Transverse colon (tissue), 4 donors: ENCODE measurements around the gene ZBTB8B. TPM values are rescaled to one million over a fixed set of nuclear protein-coding genes. Genes with fewer than 3 reads are reported as not detected.
"Not testable (repeated sequence)": the region's sequence is repeated elsewhere in the genome, so short reads cannot be mapped to it uniquely, and the experiment has no call there.

ENCODE experiments used
- DNase-seq: peaks from one replicate; pipeline ENCODE4 v3.0.0-alpha.2; 2019
- H3K27ac ChIP-seq, 4 donors: fragments of 200-600 bp; sonication (generic); 2 replicates each; pipeline ENCODE4 v1.5.1; 2016 to 2018; ENCODE audit warnings: inconsistent platforms in 4 of 4
- H3K27me3 ChIP-seq: fragments of 200-600 bp; sonication (generic); 2 replicates; pipeline ENCODE4 v1.5.1; 2017; ENCODE audit warnings: inconsistent platforms
- H3K36me3 ChIP-seq, 4 donors: fragments of 200-600 bp; sonication (generic); 2 replicates each; pipeline ENCODE4 v1.5.1; 2017 to 2019; ENCODE audit warnings: inconsistent platforms in 4 of 4
- H3K4me1 ChIP-seq, 4 donors: fragments of 200-600 bp; sonication (generic); 2 replicates each; pipeline ENCODE4 v1.5.1; 2017 to 2020; ENCODE audit warnings: inconsistent platforms in 4 of 4
- H3K4me3 ChIP-seq, 4 donors: fragments of 200-600 bp; sonication (generic); 1 replicate in 1 of 4; 2 replicates in 3 of 4; pipeline versions ENCODE4 v1.5.1 to v1.6.1; 2017 to 2019; ENCODE audit warnings: inconsistent platforms in 4 of 4
- H3K9me3 ChIP-seq, 2 donors: fragments of 200-600 bp; sonication (generic); 2 replicates each; pipeline ENCODE4 v1.5.1; 2017 to 2019; ENCODE audit warnings: inconsistent platforms in 2 of 2
- CTCF ChIP-seq, 5 experiments: fragments of 200-600 bp in 3 of 5; fragments of 450-650 bp in 2 of 5; sonication (generic) in 3 of 5; IDR thresholded peaks; 1 replicate in 2 of 5; 2 replicates in 3 of 5; pipeline ENCODE4 v1.5.1; 2016 to 2017; ENCODE audit warnings: antibody characterized with exemption in 5 of 5, inconsistent platforms in 3 of 5, mild to moderate bottlenecking in 2 of 5, moderate library complexity in 1 of 5
- EP300 ChIP-seq: sonication (generic); formaldehyde crosslinking; IDR thresholded peaks from one replicate; pipeline ENCODE4 v1.6.1; 2017; ENCODE audit warnings: antibody characterized with exemption, low read depth
- POLR2A ChIP-seq: fragments of 450-650 bp; IDR thresholded peaks from one replicate; pipeline ENCODE4 v1.6.1; 2016; ENCODE audit warnings: antibody characterized with exemption, mild to moderate bottlenecking, moderate library complexity
- POLR2AphosphoS5 ChIP-seq, 3 donors: sonication (generic); formaldehyde crosslinking; IDR thresholded peaks; one replicate each; pipeline ENCODE4 v1.6.1; 2016; ENCODE audit warnings: antibody characterized with exemption in 3 of 3
- WGBS, 2 donors: methylation state at CpG; one replicate each; pipeline ENCODE4 v1.1.5; 2018; ENCODE audit warnings: low coverage in 1 of 2; 5-methylcytosine and 5-hydroxymethylcytosine counted together
- in situ Hi-C, 4 donors: fragments of 200-750 bp; cut with MboI; loops; one replicate each; pipeline versions ENCODE4 v1.15.0 to v1.15.1; 2017; ENCODE audit warnings: low sequenced_read_pairs in 3 of 4, low pct_ligation_motif_present in 1 of 4, low pct_unique_long_range_greater_than_20kb in 1 of 4
- intact Hi-C: fragments of 100-400 bp; cut with DNase I; formaldehyde crosslinking; loops from one replicate; pipeline ENCODE4 v1.15.1; 2023; ENCODE audit warnings: low total_unique reads
- total RNA-seq, 4 donors: library from RNA; depleted of rRNA; stranded (reverse); fragments of >200 nt; gene quantifications; one replicate each; pipeline ENCODE4 v1.1.0, GENCODE V29; 2016

ZBTB8B gene
- total RNA-seq, 4 donors from 2014 or later = under 0.01 TPM; not detected in 3

- no peaks in the 10 kb centered on the region for H3K27me3 ChIP-seq
- H3K36me3 ChIP-seq = no peaks in the 10 kb centered on the region
- WGBS, 2 donors = 62 to 79% methylated on average over 2 of the region's 2 CpGs
- H3K4me3 ChIP-seq = no peak overlapping the region
- no peaks in the 10 kb centered on the region for H3K4me1 ChIP-seq
- H3K27ac ChIP-seq = no peak overlapping the region
- intact Hi-C loops = no loop called here
- in situ Hi-C loops = no loop called here
- no peaks in the 10 kb centered on the region for H3K9me3 ChIP-seq
- TF ChIP-seq EP300 = no peak
- no peak for TF ChIP-seq CTCF (IDR thresholded peaks at IDR 0.05)
- no peak for TF ChIP-seq POLR2A
- TF ChIP-seq POLR2AphosphoS5 (IDR thresholded peaks at IDR 0.05) = no peak
- DNase-seq = no peak
These were observed 15.1 kb downstream of the ZBTB8B start for GRCh38 chr1:32480003-32480402.

- intact Hi-C loops (no loop called here), in situ Hi-C loops (no loop called here)
- Histone ChIP-seq H3K36me3 (no peaks in the 10 kb centered on the region), H3K27ac (no peak overlapping the region), H3K9me3 (no peaks in the 10 kb centered on the region), H3K4me1 (no peaks in the 10 kb centered on the region), H3K4me3 (no peak overlapping the region), H3K27me3 (no peaks in the 10 kb centered on the region)
- DNase-seq = no peak
- 90% methylated on average over 12 of the region's 12 CpGs; no CpG with 5 or more reads in 1 of the 2 donors for WGBS, 2 donors
- TF ChIP-seq CTCF (IDR thresholded peaks at IDR 0.05) = no peak
- TF ChIP-seq POLR2A = no peak
These were observed 15.9 kb downstream of the ZBTB8B start for GRCh38 chr1:32480761-32481160.

- H3K4me1 ChIP-seq, H3K9me3 ChIP-seq, intact Hi-C loops, H3K36me3 ChIP-seq, in situ Hi-C loops, H3K4me3 ChIP-seq, H3K27me3 ChIP-seq, DNase-seq, H3K27ac ChIP-seq: not testable (repeated sequence)
- WGBS, 2 donors = 81 to 92% methylated on average over 2 to 3 of the region's 3 CpGs
These were observed 16.9 kb downstream of the ZBTB8B start for GRCh38 chr1:32481788-32482187.

GRCh38 chr1:32485554-32486255, 20.8 kb downstream of the ZBTB8B start:
- DNase-seq = no peak
- intact Hi-C loops (no loop called here), in situ Hi-C loops (no loop called here)
- 74 to 93% methylated on average over 2 to 3 of the region's 3 CpGs for WGBS, 2 donors
- Histone ChIP-seq H3K9me3 (no peaks in the 10 kb centered on the region), H3K27ac (no peak overlapping the region), H3K4me1 (peaks cover 0 to 7% (median 0%) of the 10 kb centered on the region in 4 donors), H3K36me3 (no peaks in the 10 kb centered on the region), H3K4me3 (no peak overlapping the region), H3K27me3 (no peaks in the 10 kb centered on the region)
- TF ChIP-seq POLR2A (no peak), CTCF (IDR thresholded peaks at IDR 0.05) (no peak), POLR2AphosphoS5 (IDR thresholded peaks at IDR 0.05) (no peak), EP300 (no peak)
